Measurements from ENCODE around the gene LRCOL1. TPM values are rescaled to one million over a fixed set of nuclear protein-coding genes. Genes with fewer than 3 reads are reported as not detected.
A peak's percentile ranks its signal among the peaks of the same experiment; 100 is the strongest.

The LRCOL1 gene
- total RNA-seq, 1 experiment from 2014 or later, result not detected

- no peaks in the 10 kb centered on the region for H3K36me3 ChIP-seq (ENCODE audit: control insufficient read depth, insufficient read depth, low read length)
- in situ Hi-C loops (cut with HindIII; ENCODE audit: low pct_unique_long_range_greater_than_20kb, low sequenced_read_pairs) (no loop called here), intact Hi-C loops (cut with micrococcal nuclease; ENCODE audit: unreplicated experiment) (no loop called here)
- peak overlapping the region; percentile 44; the same call in 1 of the 2 replicates for H3K27ac ChIP-seq (ENCODE audit: low read length)
- no peaks in the 10 kb centered on the region for H3K9me3 ChIP-seq (ENCODE audit: control insufficient read depth, insufficient read depth, low read depth, low read length)
- H3K4me3 ChIP-seq (ENCODE audit: low read depth in 2 of 2, low read length in 2 of 2), result peak overlapping the region; percentile 60 to 68
- no peak for DNase-seq (ENCODE audit: low read depth, low spot score)
- TF ChIP-seq TCF7L2 (IDR thresholded peaks at IDR 0.05; ENCODE audit: low read depth, low read length) (no peak), SIN3A (IDR thresholded peaks at IDR 0.05; ENCODE audit: borderline replicate concordance, insufficient read depth, low read depth, low read length) (no peak), CTCF (IDR thresholded peaks at IDR 0.05) (no peak), REST (IDR thresholded peaks at IDR 0.05; ENCODE audit: insufficient read depth in 1 of 2, low read depth in 2 of 2, low read length in 1 of 2) (no peak), POLR2AphosphoS5 (IDR thresholded peaks at IDR 0.05; ENCODE audit: low read depth, low read length) (no peak)
- CTCF ChIA-PET, result interaction anchor here (0.6 kb wide), 2 partner anchors 40 to 56 kb away, joined by 3 read pairs; no protein-coding TSS in a partner anchor
- no TSS peak for BruUV-seq (replicated peaks)
- ATAC-seq, result no peak
- H3K4me1 ChIP-seq (ENCODE audit: control insufficient read depth, insufficient read depth, low read length), result peaks cover 13% of the 10 kb centered on the region
- H3K27me3 ChIP-seq (ENCODE audit: control insufficient read depth, insufficient read depth, low read length), result no peaks in the 10 kb centered on the region
- POLR2A ChIA-PET, result no interaction called here
Observed at GRCh38 chr12:132558861-132559623, 51.3 kb downstream of the LRCOL1 start.

- no peaks in the 10 kb centered on the region for H3K27me3 ChIP-seq (ENCODE audit: control insufficient read depth, insufficient read depth, low read length)
- ATAC-seq (no peak), DNase-seq (ENCODE audit: low read depth, low spot score) (no peak)
- no peak overlapping the region for H3K27ac ChIP-seq (ENCODE audit: low read length)
- no peaks in the 10 kb centered on the region for H3K36me3 ChIP-seq (ENCODE audit: control insufficient read depth, insufficient read depth, low read length)
- in situ Hi-C loops (cut with HindIII; ENCODE audit: low pct_unique_long_range_greater_than_20kb, low sequenced_read_pairs), result no loop called here
- POLR2A ChIA-PET, result no interaction called here
- H3K4me3 ChIP-seq (ENCODE audit: low read depth in 2 of 2, low read length in 2 of 2), result no peak overlapping the region
- peaks cover 13% of the 10 kb centered on the region for H3K4me1 ChIP-seq (ENCODE audit: control insufficient read depth, insufficient read depth, low read length)
- TF ChIP-seq TCF7L2 (IDR thresholded peaks at IDR 0.05; ENCODE audit: low read depth, low read length) (no peak), POLR2AphosphoS5 (IDR thresholded peaks at IDR 0.05; ENCODE audit: low read depth, low read length) (no peak), CTCF (IDR thresholded peaks at IDR 0.05) (no peak), SIN3A (IDR thresholded peaks at IDR 0.05; ENCODE audit: borderline replicate concordance, insufficient read depth, low read depth, low read length) (no peak), REST (IDR thresholded peaks at IDR 0.05; ENCODE audit: insufficient read depth in 1 of 2, low read depth in 2 of 2, low read length in 1 of 2) (no peak)
- no peaks in the 10 kb centered on the region for H3K9me3 ChIP-seq (ENCODE audit: control insufficient read depth, insufficient read depth, low read depth, low read length)
- no TSS peak for BruUV-seq (replicated peaks)
- CTCF ChIA-PET, result no interaction called here
- intact Hi-C loops (cut with micrococcal nuclease; ENCODE audit: unreplicated experiment), result no loop called here
Observed at GRCh38 chr12:132558042-132558856, 52.1 kb downstream of the LRCOL1 start.

All from Panc1 (cell line).